Thyroid gland (tissue), 4 donors: ENCODE measurements around the gene ZBTB18. TPM values are rescaled to one million over a fixed set of nuclear protein-coding genes. Genes with fewer than 3 reads are reported as not detected.

Source experiments
- DNase-seq, 2 donors: peaks; one replicate each; pipeline ENCODE4 v3.0.0-alpha.2; 2019
- H3K27ac ChIP-seq, 3 donors: fragments of 200-600 bp; sonication (generic); 1 replicate in 2 of 3; 2 replicates in 1 of 3; pipeline ENCODE4 v1.5.1; 2016 to 2019; ENCODE audit warnings: mild to moderate bottlenecking in 1 of 3, moderate library complexity in 1 of 3
- H3K27me3 ChIP-seq: fragments of 200-600 bp; sonication (generic); one replicate; pipeline ENCODE4 v1.5.1; 2019
- H3K36me3 ChIP-seq, 2 donors: fragments of 200-600 bp; sonication (generic); one replicate each; pipeline ENCODE4 v1.5.1; 2016 to 2019
- H3K4me1 ChIP-seq, 2 donors: fragments of 200-600 bp; sonication (generic); one replicate each; pipeline ENCODE4 v1.5.1; 2017 to 2019
- H3K4me3 ChIP-seq, 3 donors: fragments of 200-600 bp; sonication (generic); replicated peaks in 1 of 3; 1 replicate in 2 of 3; 2 replicates in 1 of 3; pipeline ENCODE4 v1.5.1; 2016; ENCODE audit warnings: mild to moderate bottlenecking in 1 of 3
- H3K9me3 ChIP-seq: fragments of 200-600 bp; sonication (generic); one replicate; pipeline ENCODE4 v1.5.1; 2017
- CTCF ChIP-seq, 6 experiments: fragments of 200-600 bp in 3 of 6; fragments of 450-650 bp in 3 of 6; sonication (generic) in 3 of 6; IDR thresholded peaks; one replicate each; pipeline ENCODE4 v1.5.1; 2016 to 2019; ENCODE audit warnings: antibody characterized with exemption in 6 of 6, mild to moderate bottlenecking in 2 of 6, inconsistent platforms in 1 of 6, moderate library complexity in 1 of 6
- POLR2A ChIP-seq, 2 donors: fragments of 450-650 bp; IDR thresholded peaks; one replicate each; pipeline ENCODE4 v1.6.1; 2017; ENCODE audit warnings: antibody characterized with exemption in 2 of 2, mild to moderate bottlenecking in 2 of 2, moderate library complexity in 1 of 2
- WGBS, 2 donors: methylation state at CpG; one replicate each; pipeline ENCODE4 v1.1.5; 2017; 5-methylcytosine and 5-hydroxymethylcytosine counted together
- intact Hi-C: fragments of 100-400 bp; cut with DNase I; formaldehyde crosslinking; loops from one replicate; pipeline ENCODE4 v1.15.1; 2023
- total RNA-seq, 4 donors: library from RNA; depleted of rRNA; stranded (reverse); fragments of >200 nt; gene quantifications; one replicate each; pipeline ENCODE4 v1.2.3, GENCODE V29; 2016

ZBTB18 gene
- total RNA-seq, 4 donors from 2014 or later, result 15.5 to 20.6 (median 18.3) TPM

GRCh38 chr1:244096066-244096610 lies 45.1 kb downstream of the ZBTB18 start:
- H3K27me3 ChIP-seq, result no peaks in the 10 kb centered on the region
- DNase-seq, result no peak
- no peaks in the 10 kb centered on the region for H3K36me3 ChIP-seq
- 91 to 92% methylated on average over 13 of the region's 13 CpGs for WGBS, 2 donors
- intact Hi-C loops, result no loop called here
- H3K4me3 ChIP-seq, result no peak overlapping the region
- no peak overlapping the region for H3K27ac ChIP-seq
- TF ChIP-seq POLR2A (IDR thresholded peaks at IDR 0.05) (no peak), CTCF (IDR thresholded peaks at IDR 0.05) (no peak)
- H3K9me3 ChIP-seq, result no peaks in the 10 kb centered on the region
- no peaks in the 10 kb centered on the region for H3K4me1 ChIP-seq

GRCh38 chr1:244096691-244097090 lies 45.6 kb downstream of the ZBTB18 start:
- Histone ChIP-seq H3K9me3 (no peaks in the 10 kb centered on the region), H3K27me3 (no peaks in the 10 kb centered on the region), H3K4me1 (no peaks in the 10 kb centered on the region), H3K27ac (no peak overlapping the region), H3K4me3 (no peak overlapping the region), H3K36me3 (no peaks in the 10 kb centered on the region)
- DNase-seq, result no peak
- WGBS, 2 donors, result 87 to 95% methylated on average over 9 of the region's 9 CpGs
- no peak for TF ChIP-seq CTCF (IDR thresholded peaks at IDR 0.05)
- TF ChIP-seq POLR2A (IDR thresholded peaks at IDR 0.05), result no peak
- intact Hi-C loops, result no loop called here

DNA sequence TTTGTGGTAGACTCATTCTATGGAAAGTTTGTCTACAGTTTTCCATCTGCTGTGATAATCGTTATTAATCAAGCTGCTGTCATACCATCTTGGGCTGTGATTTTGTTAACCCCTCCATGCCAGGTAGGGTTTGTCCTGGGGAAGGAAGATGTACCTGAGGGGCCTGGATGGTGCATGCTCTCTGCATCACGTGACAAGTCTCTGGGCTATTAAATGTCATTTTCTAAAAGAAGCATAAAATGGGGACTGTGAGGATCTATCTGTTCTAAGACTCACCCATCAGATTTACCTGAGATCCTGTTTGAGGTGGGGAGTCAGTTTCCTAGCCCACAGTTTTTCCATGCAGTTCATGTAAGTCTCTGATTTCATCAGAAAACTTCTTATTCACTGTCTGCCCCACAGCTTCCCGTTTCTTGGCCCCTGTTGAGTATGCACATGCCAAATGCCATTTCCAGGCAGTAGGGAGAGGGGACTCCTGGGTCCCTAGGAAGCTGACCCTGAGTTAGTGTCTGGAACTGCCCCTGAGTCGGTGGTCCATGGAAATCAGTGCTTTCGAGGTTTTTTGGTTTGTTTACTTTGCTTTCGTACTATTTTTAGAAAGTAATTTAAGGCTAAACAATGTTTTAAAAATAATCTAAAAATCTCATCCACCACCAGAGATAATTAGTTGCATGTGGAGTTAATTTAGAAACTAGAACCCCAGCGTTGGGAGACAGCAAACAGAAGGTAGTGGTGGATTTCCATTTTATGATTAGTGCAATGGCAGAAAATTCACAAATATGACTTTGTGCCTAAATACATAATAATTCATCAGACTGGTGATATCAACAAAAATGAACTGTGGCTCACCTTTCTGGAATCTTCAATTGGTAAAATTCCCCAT lies 46.7 kb downstream of the ZBTB18 start:
- Histone ChIP-seq H3K4me3 (no peak overlapping the region), H3K36me3 (no peaks in the 10 kb centered on the region), H3K27ac (no peak overlapping the region), H3K9me3 (no peaks in the 10 kb centered on the region), H3K27me3 (no peaks in the 10 kb centered on the region), H3K4me1 (no peaks in the 10 kb centered on the region)
- WGBS, 2 donors, result 53 to 55% methylated on average over 7 of the region's 7 CpGs
- intact Hi-C loops, result no loop called here
- no peak for DNase-seq
- TF ChIP-seq CTCF (IDR thresholded peaks at IDR 0.05), result no peak
- no peak for TF ChIP-seq POLR2A (IDR thresholded peaks at IDR 0.05)

- 43 to 48% methylated on average over 19 of the region's 19 CpGs for WGBS, 2 donors
- Histone ChIP-seq H3K27me3 (no peaks in the 10 kb centered on the region), H3K27ac (no peak overlapping the region), H3K9me3 (no peaks in the 10 kb centered on the region), H3K4me3 (no peak overlapping the region), H3K4me1 (no peaks in the 10 kb centered on the region), H3K36me3 (no peaks in the 10 kb centered on the region)
- intact Hi-C loops, result no loop called here
- no peak for DNase-seq
- no peak for TF ChIP-seq POLR2A (IDR thresholded peaks at IDR 0.05)
- TF ChIP-seq CTCF (IDR thresholded peaks at IDR 0.05), result no peak
These were observed 48.3 kb downstream of the ZBTB18 start for GRCh38 chr1:244099258-244099930.

- no peaks in the 10 kb centered on the region for H3K27me3 ChIP-seq
- H3K36me3 ChIP-seq, result no peaks in the 10 kb centered on the region
- no peaks in the 10 kb centered on the region for H3K4me1 ChIP-seq
- no peaks in the 10 kb centered on the region for H3K9me3 ChIP-seq
- no peak overlapping the region for H3K27ac ChIP-seq
- intact Hi-C loops, result no loop called here
- no peak overlapping the region for H3K4me3 ChIP-seq
- DNase-seq, result no peak
- 53 to 66% methylated on average over 5 of the region's 5 CpGs for WGBS, 2 donors
- TF ChIP-seq CTCF (IDR thresholded peaks at IDR 0.05), result no peak
- TF ChIP-seq POLR2A (IDR thresholded peaks at IDR 0.05), result no peak
These were observed 49.2 kb downstream of the ZBTB18 start for GRCh38 chr1:244100276-244100675.
